GM21825 (cell line): ENCODE data around the gene LAPTM4A.
"Not testable (repeated sequence)": the region's sequence is repeated elsewhere in the genome, so short reads cannot be mapped to it uniquely, and the experiment has no call there.

Source experiments
- ATAC-seq: cut with Tn5 transposase; IDR thresholded peaks from one replicate; pipeline ENCODE4 v1.9.1; 2021; ENCODE audit warnings: mild to moderate bottlenecking, moderate library complexity; ENCODE audit not compliant: unreplicated experiment

Gene LAPTM4A

GRCh38 chr2:20077411-20077940 is 26.0 kb upstream of the LAPTM4A start:
- no peak for ATAC-seq

DNA sequence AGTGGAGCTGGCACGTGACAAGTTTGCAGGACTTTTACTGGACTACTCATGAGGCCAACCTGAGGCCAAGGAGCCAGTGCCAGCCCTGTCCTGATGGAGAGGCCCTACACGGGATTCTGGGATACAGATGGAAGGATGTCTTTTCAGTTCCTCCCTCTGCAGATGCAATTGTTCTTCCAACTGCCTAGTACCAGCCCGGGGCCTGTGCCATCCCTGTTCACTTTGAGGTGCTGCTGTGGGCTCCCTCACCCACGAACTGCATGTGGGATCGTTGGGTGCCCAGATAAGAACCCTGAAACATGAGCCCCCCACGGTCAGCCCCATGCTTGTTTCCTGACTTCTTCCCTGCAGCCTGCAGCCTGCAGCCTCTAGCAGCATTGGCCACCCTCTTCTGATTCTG is 25.3 kb upstream of the LAPTM4A start:
- ATAC-seq: no peak

- ATAC-seq: no peak
Measured at GRCh38 chr2:20074901-20075300, 23.5 kb upstream of the LAPTM4A start.

GRCh38 chr2:20074046-20074648 is 22.7 kb upstream of the LAPTM4A start:
- not testable (repeated sequence) for ATAC-seq

DNA sequence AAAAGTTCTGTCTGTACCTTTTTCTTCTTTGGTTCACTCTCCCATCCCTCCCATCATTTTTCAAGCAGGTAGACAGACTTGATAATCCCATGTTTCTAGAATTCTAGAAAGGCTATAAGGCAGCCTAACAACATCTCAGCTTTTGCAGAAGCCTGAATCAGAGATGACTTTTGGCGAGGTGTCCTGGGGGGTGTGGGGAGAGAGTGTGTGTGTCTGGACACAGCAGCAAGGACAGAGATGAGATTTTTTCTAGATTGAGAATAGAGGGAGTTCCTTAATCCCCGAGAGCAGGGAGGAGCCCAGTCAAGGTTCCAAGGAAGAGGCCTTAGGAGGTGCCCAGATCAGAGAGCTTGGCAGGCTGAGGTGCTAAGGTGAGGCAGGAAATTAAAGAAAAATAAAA is 22.0 kb upstream of the LAPTM4A start:
- ATAC-seq: no peak

DNA sequence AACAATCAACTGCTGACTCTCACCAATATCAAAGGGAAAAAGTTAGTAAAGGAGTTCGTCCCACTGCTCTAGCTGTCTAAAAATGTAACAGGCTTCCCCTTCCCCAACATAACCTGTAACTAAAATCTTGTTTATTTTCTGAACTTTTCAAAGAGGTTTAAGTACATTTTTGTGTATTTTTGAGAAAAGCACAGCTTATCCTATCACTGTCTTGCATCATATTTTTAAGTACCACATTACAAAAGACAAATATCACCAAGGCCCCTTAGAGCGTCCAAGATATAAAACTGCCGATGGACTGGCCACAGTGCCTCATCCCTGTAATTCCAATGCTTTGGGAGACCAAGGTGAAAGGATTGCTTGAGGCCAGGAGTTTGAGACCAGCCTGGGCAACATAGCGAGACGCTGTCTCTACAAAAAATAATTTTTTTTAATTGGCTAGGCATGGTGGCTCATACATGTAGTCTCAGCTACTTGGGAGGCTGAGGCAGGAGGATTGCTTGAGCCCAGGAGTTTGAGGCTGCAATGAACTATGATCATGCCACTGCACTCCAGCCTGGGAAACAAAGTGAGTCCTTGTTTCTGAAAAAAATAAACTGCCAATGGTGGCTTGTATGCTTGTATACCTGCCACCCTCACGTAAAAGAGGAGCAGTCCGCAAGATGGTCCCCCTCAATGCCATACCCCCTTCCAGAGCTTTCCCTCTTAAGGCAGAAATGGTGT is 21.2 kb upstream of the LAPTM4A start:
- no peak for ATAC-seq

- no peak for ATAC-seq
Measured at GRCh38 chr2:20071397-20072383, 20.3 kb upstream of the LAPTM4A start.

DNA sequence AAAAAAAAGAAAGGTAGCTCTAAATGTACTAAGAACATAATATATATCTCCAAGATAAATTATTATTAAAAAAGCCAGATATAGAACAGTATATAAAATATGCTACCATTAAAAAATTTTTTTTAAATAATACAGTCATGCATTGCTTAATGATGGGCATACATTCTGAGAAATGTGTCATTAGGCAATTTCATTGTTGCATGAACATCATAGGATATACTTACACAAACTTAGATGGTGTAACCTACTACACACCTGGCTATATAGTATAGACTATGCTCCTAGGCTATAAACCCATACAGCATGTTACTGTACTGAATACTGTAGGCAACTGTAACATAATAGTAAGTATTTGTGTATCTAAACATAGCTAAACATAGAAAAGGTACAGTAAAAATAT is 18.3 kb upstream of the LAPTM4A start:
- ATAC-seq: no peak

DNA sequence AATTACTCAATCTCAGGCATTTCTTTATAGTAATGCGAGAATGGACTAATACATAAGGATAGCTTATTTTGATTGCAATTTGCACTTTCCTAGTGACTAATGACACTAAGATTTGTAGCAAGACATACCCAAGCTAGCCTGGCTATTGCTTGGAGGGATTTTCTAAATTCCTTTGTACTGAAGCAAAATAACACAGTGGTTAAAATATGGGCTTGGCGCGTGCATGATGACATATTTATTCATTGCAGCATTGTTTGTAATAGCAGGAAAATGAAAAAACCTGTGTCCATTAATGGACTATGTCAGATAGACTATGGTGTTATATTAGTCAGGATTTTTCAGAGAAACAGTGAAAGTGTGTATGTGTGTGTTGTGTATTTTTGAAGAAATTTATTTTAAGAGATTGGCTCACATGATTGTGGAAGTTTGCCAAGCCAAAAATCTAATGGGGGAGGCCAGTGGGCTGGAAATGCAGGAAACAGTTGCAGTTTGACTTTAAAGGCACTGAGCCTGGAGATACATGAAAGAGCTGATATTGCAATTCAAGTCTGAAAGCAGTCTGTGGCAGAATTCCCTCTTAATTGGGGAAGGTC is 16.7 kb upstream of the LAPTM4A start:
- ATAC-seq: no peak

GRCh38 chr2:20065885-20066602 is 14.6 kb upstream of the LAPTM4A start:
- no peak for ATAC-seq

- no peak for ATAC-seq
Measured at GRCh38 chr2:20064841-20065240, 13.4 kb upstream of the LAPTM4A start.

DNA sequence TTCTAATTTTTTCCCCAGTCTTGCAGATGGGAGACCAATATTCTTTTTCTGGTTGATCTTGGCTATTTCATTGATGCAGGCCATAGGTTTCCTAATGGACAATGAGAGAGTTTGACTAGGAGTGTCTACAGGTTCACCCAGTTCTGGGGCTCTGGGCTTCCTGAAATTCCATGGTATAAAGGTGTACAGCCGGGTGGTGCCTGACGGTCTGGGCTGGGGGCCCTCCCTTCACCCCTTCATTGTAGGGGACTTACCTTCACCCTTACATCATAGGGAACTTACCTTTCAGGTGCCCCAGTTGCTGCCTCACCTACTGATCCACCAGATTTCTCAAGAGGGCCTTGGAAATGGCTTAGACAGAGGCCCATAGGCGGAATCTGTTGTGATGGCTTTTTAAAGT is 13.0 kb upstream of the LAPTM4A start:
- no peak for ATAC-seq

- ATAC-seq: no peak
Measured at GRCh38 chr2:20062615-20063545, 11.5 kb upstream of the LAPTM4A start.

- ATAC-seq: no peak
Measured at GRCh38 chr2:20061940-20062339, 10.5 kb upstream of the LAPTM4A start.

DNA sequence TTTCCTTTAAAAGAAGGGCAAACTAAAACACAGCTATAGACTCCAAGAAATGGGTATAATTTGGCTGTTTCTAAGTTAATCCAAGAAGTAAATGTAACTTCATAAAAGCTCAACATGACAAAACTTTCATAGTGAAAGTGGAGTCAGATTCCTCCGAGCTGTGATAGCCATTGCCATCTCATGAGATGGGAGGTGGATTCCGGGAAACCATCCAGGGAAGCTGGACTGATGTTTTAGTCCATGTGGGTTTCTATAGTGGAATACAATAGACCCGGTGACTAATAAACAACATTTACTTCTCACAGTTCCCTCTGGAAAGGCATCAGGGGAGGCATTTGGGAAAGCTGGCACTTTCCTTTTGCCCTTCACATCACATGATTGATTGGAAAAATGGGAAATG is 10.0 kb upstream of the LAPTM4A start:
- no peak for ATAC-seq

DNA sequence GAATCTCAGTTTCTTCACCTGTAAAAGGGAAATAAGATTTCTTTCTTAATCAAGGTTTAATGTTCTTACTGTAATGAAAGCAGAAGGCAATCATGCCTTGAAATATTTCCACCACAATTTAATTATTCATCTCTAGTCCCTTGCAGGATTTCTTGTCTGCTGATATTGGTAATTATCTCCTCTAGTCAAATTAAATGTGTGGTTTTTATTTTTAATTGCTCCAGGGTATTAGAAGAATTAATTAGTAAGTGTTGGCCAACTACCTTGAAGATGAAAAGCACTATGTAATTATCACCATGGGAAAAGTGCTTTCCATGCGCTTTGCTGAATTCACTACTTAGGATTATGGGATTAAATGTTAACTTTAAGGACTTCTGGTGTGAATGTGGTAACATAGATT is 8.7 kb upstream of the LAPTM4A start:
- ATAC-seq: no peak

DNA sequence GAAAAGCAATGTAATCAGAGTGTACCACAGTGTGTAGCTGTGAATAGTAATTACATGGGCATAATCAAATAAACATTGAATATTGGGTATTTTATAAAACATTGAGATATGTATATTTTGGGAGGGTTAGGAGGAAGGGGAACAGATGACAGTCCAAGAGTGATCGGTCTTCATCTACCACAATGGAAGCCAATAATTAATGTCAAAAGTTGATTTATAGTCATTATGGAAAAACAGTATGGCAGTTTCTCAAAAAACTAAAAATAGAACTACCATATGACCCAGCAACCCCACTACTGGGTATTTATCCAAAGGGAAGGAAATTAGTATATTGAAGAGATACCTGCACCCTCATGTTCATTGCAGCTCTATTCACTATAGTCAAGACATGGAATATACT is 5.8 kb upstream of the LAPTM4A start:
- ATAC-seq: no peak

GRCh38 chr2:20054931-20055330 is 3.5 kb upstream of the LAPTM4A start:
- ATAC-seq: no peak

- no peak for ATAC-seq
Measured at GRCh38 chr2:20054119-20054518, 2.7 kb upstream of the LAPTM4A start.
